K562 (cell line): ENCODE measurements around the gene OTUD5. TPM values are rescaled to one million over a fixed set of nuclear protein-coding genes. Genes with fewer than 3 reads are reported as not detected.
A peak's percentile ranks its signal among the peaks of the same experiment; 100 is the strongest.

ENCODE experiments used
- ATAC-seq: fragments of 200-7000 bp; cut with Tn5 transposase; 3 replicates; pipeline ENCODE4 v1.9.1; 2020; ENCODE audit warnings: moderate library complexity
- BruUV-seq: library from RNA; stranded (reverse); fragments of 400-500 nt; replicated peaks from 2 replicates; lab custom pipeline; 2021; lab: Mats Ljungman, UMichigan
- CTCF ChIA-PET: fragments of 300-600 bp; formaldehyde crosslinking; extraction: SDS; loops from one replicate; lab custom pipeline; 2021; ENCODE audit warnings: low intra/inter-chr PET ratio; lab: Yijun Ruan, JAX
- POLR2A ChIA-PET: fragments of 300-600, 350-650 bp; sonication (Branson Sonifier 250); formaldehyde crosslinking; extraction: SDS; loops from one replicate; lab custom pipeline; 2021; ENCODE audit warnings: antibody characterized with exemption, inconsistent platforms; lab: Yijun Ruan, JAX
- DNase-seq, 4 experiments: peaks; one replicate each; pipeline versions ENCODE4 v3.0.0 to v3.0.0-alpha.2; 2011 to 2018; ENCODE audit warnings: low spot score in 3 of 4, mixed read lengths in 3 of 4; ENCODE audit errors: extremely low read depth in 1 of 4
- FAIRE-seq: peaks from 2 replicates; lab custom pipeline; 2011; peaks lifted over from hg19 to GRCh38; lab: Jason Lieb, UNC
- H2AFZ ChIP-seq: 2 replicates; pipeline ENCODE4 v1.6.0; 2011; ENCODE audit warnings: low read depth, low read length, control low read depth, inconsistent platforms
- H3K27ac ChIP-seq: fragments of 200-600 bp; 3 replicates; pipeline ENCODE4 v1.8.0; 2011; ENCODE audit warnings: low read depth, mild to moderate bottlenecking, control low read depth, inconsistent platforms, low read length, moderate library complexity, mixed read lengths; ENCODE audit errors: extremely low read depth
- H3K27me3 ChIP-seq, 2 experiments: fragments of 300-600 bp in 1 of 2; 2 replicates in 1 of 2; 3 replicates in 1 of 2; pipeline versions ENCODE4 v1.6.0 to v1.8.0; 2011; ENCODE audit warnings: inconsistent platforms in 2 of 2, low read length in 2 of 2, mild to moderate bottlenecking in 1 of 2, mixed read lengths in 1 of 2, moderate library complexity in 1 of 2; ENCODE audit not compliant: control insufficient read depth in 2 of 2, insufficient read depth in 2 of 2
- H3K36me3 ChIP-seq: fragments of 300-600 bp; 3 replicates; pipeline ENCODE4 v1.8.0; 2011; ENCODE audit warnings: mild to moderate bottlenecking, low read length, inconsistent platforms; ENCODE audit not compliant: control insufficient read depth, insufficient read depth
- H3K4me1 ChIP-seq, 2 experiments: fragments of 200-600 bp in 1 of 2; replicated peaks in 1 of 2; 2 replicates in 1 of 2; 3 replicates in 1 of 2; pipeline versions ENCODE4 v1.5.1 to v1.8.0; 2011; ENCODE audit warnings: inconsistent platforms in 2 of 2, low read length in 2 of 2, mild to moderate bottlenecking in 1 of 2, mixed read lengths in 1 of 2, moderate library complexity in 1 of 2; ENCODE audit not compliant: control insufficient read depth in 2 of 2, insufficient read depth in 2 of 2
- H3K4me2 ChIP-seq: 2 replicates; pipeline ENCODE4 v1.6.1; 2011; ENCODE audit warnings: low read length, control low read depth, inconsistent platforms, mixed read lengths; ENCODE audit not compliant: insufficient read depth
- H3K4me3 ChIP-seq: fragments of 200-600 bp; sonication (generic), shearing (Covaris generic); 2 replicates; pipeline ENCODE4 v1.5.1; 2016; ENCODE audit warnings: control low read depth, inconsistent platforms
- H3K79me2 ChIP-seq: fragments of 200-600 bp; 3 replicates; pipeline ENCODE4 v1.8.0; 2011; ENCODE audit warnings: low read length, inconsistent platforms; ENCODE audit not compliant: control insufficient read depth, insufficient read depth
- H3K9ac ChIP-seq, 2 experiments: 2 replicates each; pipeline versions ENCODE4 v1.6.0 to v1.6.1; 2011; ENCODE audit warnings: low read depth in 2 of 2, low read length in 2 of 2, control low read depth in 1 of 2, inconsistent platforms in 1 of 2, mild to moderate bottlenecking in 1 of 2, mixed read lengths in 1 of 2; ENCODE audit not compliant: insufficient read depth in 1 of 2
- H3K9me1 ChIP-seq: one replicate; pipeline ENCODE4 v1.6.0; 2011; ENCODE audit warnings: inconsistent platforms, mild to moderate bottlenecking, low read length, moderate library complexity; ENCODE audit not compliant: control insufficient read depth, insufficient read depth
- H3K9me3 ChIP-seq: replicated peaks from 2 replicates; pipeline ENCODE4 v1.5.1; 2011; ENCODE audit warnings: low read depth, low read length, inconsistent platforms; ENCODE audit not compliant: control insufficient read depth, insufficient read depth
- H4K20me1 ChIP-seq: replicated peaks from 2 replicates; pipeline ENCODE4 v1.6.1; 2011; ENCODE audit warnings: low read length, inconsistent platforms, mixed read lengths; ENCODE audit not compliant: control insufficient read depth, insufficient read depth
- BCOR ChIP-seq: fragments of 450-650 bp; IDR thresholded peaks from 2 replicates; pipeline ENCODE4 v1.6.1; 2016
- CBX3 ChIP-seq, 2 experiments: IDR thresholded peaks; 1 replicate in 1 of 2; 2 replicates in 1 of 2; pipeline ENCODE4 v1.6.1; 2012; ENCODE audit warnings: inconsistent platforms in 2 of 2, low read length in 2 of 2, borderline replicate concordance in 1 of 2, control low read depth in 1 of 2
- ETV1 ChIP-seq: fragments of 450-650 bp; conservative IDR thresholded peaks from 2 replicates; pipeline ENCODE4 v1.6.1; 2016; ENCODE audit warnings: missing genetic modification characterization, control low read depth, low read depth, missing compliant biosample characterization
- JUNB ChIP-seq: fragments of 450-650 bp; formaldehyde crosslinking; conservative IDR thresholded peaks from 2 replicates; pipeline ENCODE4 v1.4.0; 2020; ENCODE audit warnings: mild to moderate bottlenecking
- KDM1A ChIP-seq, 2 experiments: fragments of 450-650 bp; IDR thresholded peaks; 2 replicates each; pipeline ENCODE4 v1.6.1; 2016; ENCODE audit warnings: mild to moderate bottlenecking in 2 of 2
- MAZ ChIP-seq, 2 experiments: fragments of 450-650 bp in 1 of 2; sonication (generic) in 1 of 2; formaldehyde crosslinking; IDR thresholded peaks in 1 of 2; conservative IDR thresholded peaks in 1 of 2; 2 replicates each; pipeline versions ENCODE4 v1.4.0 to v1.5.0; 2020; ENCODE audit warnings: mild to moderate bottlenecking in 1 of 2, missing genetic modification reagents in 1 of 2
- MXI1 ChIP-seq: IDR thresholded peaks from 2 replicates; pipeline ENCODE4 v1.6.1; 2011; ENCODE audit warnings: low read depth, mild to moderate bottlenecking, improper control_type of control experiment, low read length
- RBM15 ChIP-seq: fragments of 200-400 bp; formaldehyde crosslinking; IDR thresholded peaks from 2 replicates; pipeline ENCODE4 v1.6.1; 2018; ENCODE audit warnings: mild to moderate bottlenecking, low read length, moderate library complexity; ENCODE audit not compliant: insufficient read depth
- RBM25 ChIP-seq: fragments of 200-400 bp; formaldehyde crosslinking; IDR thresholded peaks from 2 replicates; pipeline ENCODE4 v1.6.1; 2018; ENCODE audit warnings: low read length, low read depth, moderate library complexity; ENCODE audit not compliant: severe bottlenecking
- SIN3A ChIP-seq, 2 experiments: fragments of 150-350 bp in 1 of 2; IDR thresholded peaks; 2 replicates each; pipeline ENCODE4 v1.6.1; 2011 to 2016; ENCODE audit warnings: borderline replicate concordance in 2 of 2, low read depth in 2 of 2, low read length in 2 of 2, mild to moderate bottlenecking in 2 of 2, moderate library complexity in 2 of 2; ENCODE audit not compliant: control insufficient read depth in 1 of 2
- ZNF140 ChIP-seq: fragments of 250-450 bp; sonication (Bioruptor Pico); IDR thresholded peaks from 2 replicates; pipeline ENCODE4 v1.8.0; 2021; ENCODE audit warnings: moderate library complexity, mild to moderate bottlenecking, inconsistent platforms
- ZNF561 ChIP-seq: fragments of 450-650 bp; formaldehyde crosslinking; conservative IDR thresholded peaks from 2 replicates; pipeline ENCODE4 v1.4.0; 2020; ENCODE audit warnings: mild to moderate bottlenecking, moderate library complexity
- WGBS: fragments of 100-300 bp; shearing (Covaris generic); methylation state at CpG from one replicate; pipeline ENCODE4 v1.1.6; 2016; ENCODE audit warnings: low coverage, mixed read lengths; ENCODE audit not compliant: insufficient coverage; ENCODE audit errors: missing lambda C conversion rate; 5-methylcytosine and 5-hydroxymethylcytosine counted together
- in situ Hi-C: fragments of 300-500 bp; cut with MboI; formaldehyde crosslinking; loops from 4 replicates; pipeline ENCODE4 v1.15.0; 2018; ENCODE audit warnings: inconsistent platforms, mixed read lengths
- intact Hi-C: fragments of 100-400 bp; cut with micrococcal nuclease; formaldehyde crosslinking; loops from 2 replicates; pipeline ENCODE4 v1.14.2; 2022
- polyA plus RNA-seq, 8 experiments: library from polyadenylated mRNA; depleted of rRNA in 4 of 8; stranded (reverse) in 5 of 8; unstranded in 3 of 8; fragments of >200 nt; fragmentation: Nextera tagmentation in 2 of 8; fragmentation: Illumina TruSeq in 1 of 8; extraction: Ambion mirVana in 2 of 8; extraction: Trizol in 1 of 8; gene quantifications; 2 replicates each; pipeline versions ENCODE4 v1.2.1 to v1.2.3, GENCODE V29; 2011 to 2014; ENCODE audit warnings: inconsistent platforms in 1 of 8, missing spikeins in 1 of 8
- total RNA-seq, 7 experiments: library from RNA; depleted of rRNA in 6 of 7; stranded (reverse); fragments of >200 nt in 6 of 7; fragmentation: Illumina TruSeq in 2 of 7; extraction: Trizol in 2 of 7; gene quantifications; 2 replicates each; pipeline versions ENCODE4 v1.2.1 to v1.2.3, GENCODE V29; 2011 to 2021; ENCODE audit warnings: low replicate concordance in 1 of 7

Gene OTUD5
- total and polyA plus RNA-seq, 9 of the 15 experiments (the other 6 are each of a cell fraction or from before 2014, with no cell fraction given): 3.6 to 102 (median 59.0) TPM

DNA sequence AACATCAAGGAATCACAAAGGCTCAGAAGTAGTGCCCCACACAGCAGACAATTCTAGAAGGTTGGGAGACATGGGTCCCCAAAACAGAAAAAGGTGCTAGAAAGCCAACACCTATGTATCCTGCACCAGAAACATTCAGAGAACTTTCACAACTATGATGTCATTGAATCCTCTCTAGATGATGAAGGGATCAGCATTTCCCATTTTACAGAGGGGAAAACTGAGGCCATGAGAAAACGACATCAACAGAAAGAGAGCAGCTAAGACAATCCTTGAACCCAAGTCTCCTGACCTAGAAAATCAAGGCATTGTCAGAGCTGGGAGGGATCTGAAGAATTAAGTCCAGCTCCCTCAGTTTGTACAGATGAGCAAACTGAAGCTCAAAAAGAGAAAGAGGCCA, 11.0 kb upstream of the OTUD5 start:
- in situ Hi-C loops: no loop called here
- Histone ChIP-seq H3K4me2 (no peak overlapping the region), H3K9me3 (no peaks in the 10 kb centered on the region), H3K4me1 (peaks cover 15 to 36% of the 10 kb centered on the region in 2 experiments; a peak in 4 of 5 replicates)
- TF ChIP-seq KDM1A (IDR thresholded peaks at IDR 0.05) (peak; percentile 25 to 26; a peak in 2 of 4 replicates), RBM15 (no peak), BCOR (0 out of 2 replicates have a peak, but pooled peaks have one; percentile 45), RBM25 (peak; percentile 73), MXI1 (no peak), CBX3 (IDR thresholded peaks at IDR 0.05; ENCODE audit: borderline replicate concordance in 1 of 2, low read length in 2 of 2) (no peak), MAZ (CRISPR knock-in tag; conservative IDR thresholded peaks at IDR 0.05 in 1 of 2, IDR thresholded peaks at IDR 0.05 in 1 of 2) (no peak), SIN3A (IDR thresholded peaks at IDR 0.05; ENCODE audit: borderline replicate concordance in 2 of 2, control insufficient read depth in 1 of 2, low read depth in 2 of 2, low read length in 2 of 2) (no peak), ZNF140 (CRISPR knock-in tag) (no peak), JUNB (CRISPR knock-in tag) (no peak), ETV1 (tag) (no peak), ZNF561 (CRISPR knock-in tag) (no peak)
- TF ChIP-seq, all 486 proteins: peak for 3
- H2AFZ ChIP-seq: no peak overlapping the region
- no peak overlapping the region for H3K27ac ChIP-seq
- H3K27me3 ChIP-seq: no peaks in the 10 kb centered on the region
- no peaks in the 10 kb centered on the region for H3K79me2 ChIP-seq
- DNase-seq (no peak), FAIRE-seq (no peak), ATAC-seq (no peak)
- H4K20me1 ChIP-seq: no peaks in the 10 kb centered on the region
- H3K36me3 ChIP-seq: no peaks in the 10 kb centered on the region
- 0% methylated on average over 1 of the region's 1 CpG for WGBS
- no TSS peak for BruUV-seq
- no peak overlapping the region for H3K9ac ChIP-seq
- ChIA-PET CTCF (no interaction called here), POLR2A (no interaction called here)
- intact Hi-C loops: no loop called here
- no peaks in the 10 kb centered on the region for H3K9me1 ChIP-seq
- no peak overlapping the region for H3K4me3 ChIP-seq
